Brain microvascular endothelial cell (primary cell): ENCODE data around the gene ZNHIT1.

Source experiments
- DNase-seq: peaks from one replicate; pipeline ENCODE4 v3.0.0-alpha.2; 2020
- H3K27ac ChIP-seq: fragments of 250-450 bp; sonication (Bioruptor Pico); 2 replicates; pipeline ENCODE4 v1.5.1; 2020; ENCODE audit warnings: mild to moderate bottlenecking, moderate library complexity
- H3K27me3 ChIP-seq: fragments of 250-450 bp; sonication (Bioruptor Pico); replicated peaks from 2 replicates; pipeline ENCODE4 v1.5.1; 2020; ENCODE audit warnings: mild to moderate bottlenecking
- H3K36me3 ChIP-seq: fragments of 250-450 bp; sonication (Bioruptor Pico); replicated peaks from 2 replicates; pipeline ENCODE4 v1.5.1; 2020; ENCODE audit warnings: mild to moderate bottlenecking
- H3K4me3 ChIP-seq: 2 replicates; pipeline ENCODE4 v1.5.1; 2011; ENCODE audit warnings: low read depth, mild to moderate bottlenecking, control low read depth, low read length, moderate library complexity
- in situ Hi-C: cut with HindIII; loops from 2 replicates; pipeline ENCODE4 v1.10.0; 2017; ENCODE audit warnings: low sequenced_read_pairs, low pct_ligation_motif_present
- TF ChIP-seq, protein P1 (sequence below): IDR thresholded peaks from 2 replicates; pipeline ENCODE4 v1.5.1; 2011; ENCODE audit warnings: low read depth, mild to moderate bottlenecking, moderate library complexity, low read length, control low read depth, inconsistent platforms; ENCODE audit errors: missing control alignments

Gene ZNHIT1

GRCh38 chr7:101220295-101220694 lies 2.3 kb downstream of the ZNHIT1 start:
- TF ChIP-seq, protein P1, sequence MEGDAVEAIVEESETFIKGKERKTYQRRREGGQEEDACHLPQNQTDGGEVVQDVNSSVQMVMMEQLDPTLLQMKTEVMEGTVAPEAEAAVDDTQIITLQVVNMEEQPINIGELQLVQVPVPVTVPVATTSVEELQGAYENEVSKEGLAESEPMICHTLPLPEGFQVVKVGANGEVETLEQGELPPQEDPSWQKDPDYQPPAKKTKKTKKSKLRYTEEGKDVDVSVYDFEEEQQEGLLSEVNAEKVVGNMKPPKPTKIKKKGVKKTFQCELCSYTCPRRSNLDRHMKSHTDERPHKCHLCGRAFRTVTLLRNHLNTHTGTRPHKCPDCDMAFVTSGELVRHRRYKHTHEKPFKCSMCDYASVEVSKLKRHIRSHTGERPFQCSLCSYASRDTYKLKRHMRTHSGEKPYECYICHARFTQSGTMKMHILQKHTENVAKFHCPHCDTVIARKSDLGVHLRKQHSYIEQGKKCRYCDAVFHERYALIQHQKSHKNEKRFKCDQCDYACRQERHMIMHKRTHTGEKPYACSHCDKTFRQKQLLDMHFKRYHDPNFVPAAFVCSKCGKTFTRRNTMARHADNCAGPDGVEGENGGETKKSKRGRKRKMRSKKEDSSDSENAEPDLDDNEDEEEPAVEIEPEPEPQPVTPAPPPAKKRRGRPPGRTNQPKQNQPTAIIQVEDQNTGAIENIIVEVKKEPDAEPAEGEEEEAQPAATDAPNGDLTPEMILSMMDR = no peak
- peaks cover 28% of the 10 kb centered on the region for H3K36me3 ChIP-seq
- no peak for DNase-seq
- no peak overlapping the region for H3K27ac ChIP-seq
- in situ Hi-C loops = no loop called here
- H3K27me3 ChIP-seq = no peaks in the 10 kb centered on the region
- no peak overlapping the region for H3K4me3 ChIP-seq

- Histone ChIP-seq H3K27me3 (no peaks in the 10 kb centered on the region), H3K4me3 (no peak overlapping the region), H3K36me3 (peaks cover 33% of the 10 kb centered on the region), H3K27ac (no peak overlapping the region)
- no peak for DNase-seq
- in situ Hi-C loops = no loop called here
- TF ChIP-seq, protein P1 = no peak
Observed at GRCh38 chr7:101222275-101222830, 4.4 kb downstream of the ZNHIT1 start.

DNA sequence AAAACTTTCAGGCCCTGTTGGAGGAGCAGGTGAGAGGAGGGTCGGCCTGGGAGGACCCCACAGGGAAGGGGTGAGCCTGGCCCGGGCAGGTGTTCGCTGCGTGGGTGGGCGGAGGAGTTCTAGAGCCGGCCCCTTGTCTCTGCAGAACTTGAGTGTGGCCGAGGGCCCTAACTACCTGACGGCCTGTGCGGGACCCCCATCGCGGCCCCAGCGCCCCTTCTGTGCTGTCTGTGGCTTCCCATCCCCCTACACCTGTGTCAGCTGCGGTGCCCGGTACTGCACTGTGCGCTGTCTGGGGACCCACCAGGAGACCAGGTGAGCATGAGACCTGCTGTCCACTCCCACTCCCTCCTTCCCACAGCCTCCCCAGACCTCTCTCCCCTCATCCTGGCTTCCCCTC lies 5.6 kb downstream of the ZNHIT1 start:
- no peak overlapping the region for H3K4me3 ChIP-seq
- H3K27me3 ChIP-seq = no peaks in the 10 kb centered on the region
- H3K27ac ChIP-seq = no peak overlapping the region
- in situ Hi-C loops = no loop called here
- no peak for DNase-seq
- TF ChIP-seq, protein P1 = no peak
- H3K36me3 ChIP-seq = peaks cover 39% of the 10 kb centered on the region

GRCh38 chr7:101225650-101226049 lies 7.7 kb downstream of the ZNHIT1 start:
- in situ Hi-C loops = no loop called here
- DNase-seq = no peak
- Histone ChIP-seq H3K36me3 (peaks cover 46% of the 10 kb centered on the region), H3K4me3 (no peak overlapping the region), H3K27ac (no peak overlapping the region), H3K27me3 (no peaks in the 10 kb centered on the region)
- TF ChIP-seq, protein P1 = no peak

GRCh38 chr7:101226721-101227120 lies 8.8 kb downstream of the ZNHIT1 start:
- in situ Hi-C loops = no loop called here
- H3K4me3 ChIP-seq = no peak overlapping the region

More at GRCh38 chr7:101226721-101227120, 8.8 kb downstream of the ZNHIT1 start:
- Histone ChIP-seq H3K27ac (no peak overlapping the region), H3K27me3 (no peaks in the 10 kb centered on the region), H3K36me3 (peaks cover 46% of the 10 kb centered on the region)
- no peak for DNase-seq
- TF ChIP-seq, protein P1 = no peak
